PC-9 (cell line): ENCODE results near the gene CCDC136.

Experiments
- CTCF ChIP-seq: fragments of 200-600 bp; sonication (generic); conservative IDR thresholded peaks from 2 replicates; pipeline ENCODE4 v1.6.1; 2017; ENCODE audit warnings: mixed run types, antibody characterized with exemption, mild to moderate bottlenecking, moderate library complexity
- EZH2 ChIP-seq: fragments of 200-600 bp; sonication (generic); IDR thresholded peaks from 2 replicates; pipeline ENCODE4 v1.8.0; 2017; ENCODE audit warnings: antibody characterized with exemption, low read depth

GRCh38 chr7:128858380-128859231 is 66.8 kb downstream of the CCDC136 start:
- TF ChIP-seq CTCF (no peak), EZH2 (no peak)
